Fibroblast of mammary gland (primary cell): ENCODE measurements around the gene MAPT.
A peak's percentile ranks its signal among the peaks of the same experiment; 100 is the strongest.

Source experiments
- DNase-seq: peaks from one replicate; pipeline ENCODE4 v3.0.0-alpha.2; 2010; ENCODE audit warnings: low read depth
- H3K4me3 ChIP-seq: 2 replicates; pipeline ENCODE4 v1.5.1; 2011; ENCODE audit warnings: low read depth, mild to moderate bottlenecking, low read length, moderate library complexity; ENCODE audit not compliant: control insufficient read depth
- CTCF ChIP-seq: conservative IDR thresholded peaks from 2 replicates; pipeline ENCODE4 v1.5.1; 2011; ENCODE audit warnings: low read depth, low read length, inconsistent platforms; ENCODE audit not compliant: control insufficient read depth, insufficient read depth

Gene MAPT

GRCh38 chr17:45869676-45870341 lies 24.5 kb upstream of the MAPT start:
- DNase-seq = peak; percentile 13
- no peak for TF ChIP-seq CTCF
- H3K4me3 ChIP-seq = no peak overlapping the region

- no peak for TF ChIP-seq CTCF
- DNase-seq = no peak
Observed at GRCh38 chr17:45870342-45870974, 23.9 kb upstream of the MAPT start.

GRCh38 chr17:45871718-45872117 lies 22.6 kb upstream of the MAPT start:
- DNase-seq = no peak
- TF ChIP-seq CTCF = no peak
- no peak overlapping the region for H3K4me3 ChIP-seq

More at GRCh38 chr17:45870342-45870974, 23.9 kb upstream of the MAPT start:
- no peak overlapping the region for H3K4me3 ChIP-seq

GRCh38 chr17:45873728-45874127 lies 20.6 kb upstream of the MAPT start:
- no peak for DNase-seq
- H3K4me3 ChIP-seq = no peak overlapping the region
- TF ChIP-seq CTCF = no peak

GRCh38 chr17:45874151-45874550 lies 20.2 kb upstream of the MAPT start:
- H3K4me3 ChIP-seq = no peak overlapping the region
- DNase-seq = no peak
- no peak for TF ChIP-seq CTCF

GRCh38 chr17:45876539-45876938 lies 17.8 kb upstream of the MAPT start:
- no peak for DNase-seq
- H3K4me3 ChIP-seq = no peak overlapping the region
- TF ChIP-seq CTCF = no peak
